PC-9 (cell line): ENCODE data around the gene GDPD3.

ENCODE experiments used
- EZH2 ChIP-seq: fragments of 200-600 bp; sonication (generic); IDR thresholded peaks from 2 replicates; pipeline ENCODE4 v1.8.0; 2017; ENCODE audit warnings: antibody characterized with exemption, low read depth
- TF ChIP-seq, protein P1 (sequence below): fragments of 200-600 bp; sonication (generic); conservative IDR thresholded peaks from 2 replicates; pipeline ENCODE4 v1.6.1; 2017; ENCODE audit warnings: mixed run types, antibody characterized with exemption, mild to moderate bottlenecking, moderate library complexity

DNA sequence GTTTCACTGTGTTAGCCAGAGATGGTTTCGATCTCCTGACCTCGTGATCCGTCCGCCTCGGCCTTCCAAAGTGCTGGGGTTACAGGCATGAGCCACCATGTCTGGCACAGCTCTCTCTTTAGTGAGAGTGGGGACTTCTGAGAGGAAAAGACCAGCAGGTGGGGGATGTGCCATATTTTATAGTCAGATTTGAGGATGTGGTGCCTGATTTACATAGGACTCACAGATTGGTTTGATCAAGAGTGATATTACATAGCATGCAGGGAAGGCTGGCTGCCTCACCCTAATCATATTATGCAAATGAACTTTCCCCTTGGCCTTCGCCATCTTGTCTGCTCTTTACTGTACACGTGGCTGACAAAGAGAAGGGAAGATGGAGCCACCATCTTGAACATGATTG lies 37.8 kb upstream of the GDPD3 start:
- no peak for TF ChIP-seq EZH2
- TF ChIP-seq, protein P1, sequence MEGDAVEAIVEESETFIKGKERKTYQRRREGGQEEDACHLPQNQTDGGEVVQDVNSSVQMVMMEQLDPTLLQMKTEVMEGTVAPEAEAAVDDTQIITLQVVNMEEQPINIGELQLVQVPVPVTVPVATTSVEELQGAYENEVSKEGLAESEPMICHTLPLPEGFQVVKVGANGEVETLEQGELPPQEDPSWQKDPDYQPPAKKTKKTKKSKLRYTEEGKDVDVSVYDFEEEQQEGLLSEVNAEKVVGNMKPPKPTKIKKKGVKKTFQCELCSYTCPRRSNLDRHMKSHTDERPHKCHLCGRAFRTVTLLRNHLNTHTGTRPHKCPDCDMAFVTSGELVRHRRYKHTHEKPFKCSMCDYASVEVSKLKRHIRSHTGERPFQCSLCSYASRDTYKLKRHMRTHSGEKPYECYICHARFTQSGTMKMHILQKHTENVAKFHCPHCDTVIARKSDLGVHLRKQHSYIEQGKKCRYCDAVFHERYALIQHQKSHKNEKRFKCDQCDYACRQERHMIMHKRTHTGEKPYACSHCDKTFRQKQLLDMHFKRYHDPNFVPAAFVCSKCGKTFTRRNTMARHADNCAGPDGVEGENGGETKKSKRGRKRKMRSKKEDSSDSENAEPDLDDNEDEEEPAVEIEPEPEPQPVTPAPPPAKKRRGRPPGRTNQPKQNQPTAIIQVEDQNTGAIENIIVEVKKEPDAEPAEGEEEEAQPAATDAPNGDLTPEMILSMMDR = no peak
